H54 (cell line): ENCODE results near the gene SUMF1.
"Not testable (repeated sequence)": the region's sequence is repeated elsewhere in the genome, so short reads cannot be mapped to it uniquely, and the experiment has no call there.

ENCODE experiments used
- DNase-seq: peaks from one replicate; pipeline ENCODE4 v3.0.0; 2011; ENCODE audit warnings: low spot score, mixed read lengths; ENCODE audit not compliant: insufficient read length
- FAIRE-seq: peaks from 3 replicates; lab custom pipeline; 2011; peaks lifted over from hg19 to GRCh38; lab: Jason Lieb, UNC
- POLR2A ChIP-seq: IDR thresholded peaks from 2 replicates; pipeline ENCODE4 v1.6.1; 2011; ENCODE audit warnings: low read depth, mild to moderate bottlenecking, low read length

The SUMF1 gene

DNA sequence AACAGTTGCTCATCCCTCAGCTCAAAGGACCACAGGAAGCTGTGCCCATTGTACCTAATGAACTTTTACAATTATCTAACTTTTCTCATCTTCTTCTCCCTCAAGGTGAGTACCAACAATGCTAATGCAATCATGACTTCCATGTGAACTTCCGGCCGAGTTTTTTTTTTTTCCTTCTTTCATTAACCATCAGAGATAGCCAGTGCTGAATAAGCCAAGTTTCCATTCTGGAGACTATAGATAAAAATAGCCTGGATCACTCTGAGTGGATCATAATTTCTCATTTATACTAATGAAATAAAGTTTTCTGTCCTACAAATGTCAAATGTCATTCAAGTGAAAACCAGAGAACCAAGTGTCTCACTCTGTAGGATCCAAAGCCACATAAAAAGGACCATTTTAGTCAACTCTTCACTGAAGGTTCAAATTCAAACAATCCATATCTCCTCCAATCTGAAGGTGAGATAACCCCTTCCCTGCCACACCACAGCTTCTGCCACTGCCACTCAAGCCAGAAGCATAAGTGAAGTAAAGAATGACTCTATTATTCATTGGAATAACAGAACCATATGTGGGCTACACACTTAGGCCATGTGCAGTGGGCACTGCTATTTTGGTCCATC lies 5.5 kb downstream of the SUMF1 start:
- no peak for FAIRE-seq
- no peak for TF ChIP-seq POLR2A

DNA sequence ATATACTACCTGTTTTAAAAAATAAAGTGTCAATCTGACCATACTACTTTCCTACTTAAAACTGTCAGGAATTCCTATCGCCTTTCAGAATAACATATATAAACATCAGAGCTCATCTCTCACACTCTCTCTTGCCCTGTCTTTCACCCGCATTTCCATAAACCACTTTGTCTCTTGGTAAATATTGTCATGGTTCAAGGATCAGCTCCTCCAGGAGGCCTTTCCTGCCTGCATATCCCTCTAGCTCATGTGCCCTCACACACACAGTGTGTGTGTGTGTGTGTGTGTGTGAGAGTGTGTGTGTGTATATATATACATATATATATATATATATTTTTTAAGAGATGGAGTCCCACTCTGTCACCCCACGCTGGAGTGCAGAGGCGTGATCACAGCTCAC lies 6.7 kb downstream of the SUMF1 start:
- FAIRE-seq = no peak
- DNase-seq = no peak
- no peak for TF ChIP-seq POLR2A

More for the DNA sequence above, 5.5 kb downstream of the SUMF1 start:
- no peak for DNase-seq

DNA sequence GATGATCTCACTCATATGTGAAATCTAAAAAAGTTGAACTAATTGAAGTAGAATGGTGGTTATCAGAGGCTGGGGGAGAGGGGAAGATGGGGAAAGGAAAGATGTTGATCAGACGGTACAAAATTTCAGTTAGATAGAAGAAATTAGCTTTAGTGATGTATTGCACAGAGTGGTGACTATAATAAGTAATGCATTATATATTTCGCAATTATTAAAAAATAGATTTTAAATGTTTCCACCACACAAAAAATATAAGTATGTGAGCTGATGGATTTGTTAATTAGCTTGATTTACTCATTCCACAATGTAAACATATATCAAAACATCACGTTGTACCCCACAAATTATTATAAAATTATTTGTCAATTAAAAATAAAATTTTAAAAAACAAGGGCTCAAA lies 8.1 kb downstream of the SUMF1 start:
- TF ChIP-seq POLR2A = no peak
- no peak for FAIRE-seq
- no peak for DNase-seq

DNA sequence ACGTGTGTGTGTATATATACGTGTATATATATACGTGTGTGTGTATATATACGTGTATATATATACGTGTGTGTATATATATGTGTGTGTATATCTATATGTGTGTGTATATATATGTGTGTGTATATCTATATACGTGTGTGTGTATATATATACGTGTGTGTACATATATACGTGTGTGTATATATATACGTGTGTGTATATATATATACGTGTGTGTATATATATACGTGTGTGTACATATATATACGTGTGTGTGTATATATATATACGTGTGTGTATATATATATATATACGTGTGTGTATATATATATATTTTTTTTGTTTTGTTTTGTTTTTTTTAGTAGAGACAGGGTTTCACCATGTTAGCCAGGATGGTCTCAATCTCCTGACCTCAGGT lies 10.3 kb downstream of the SUMF1 start:
- FAIRE-seq, DNase-seq: not testable (repeated sequence)

DNA sequence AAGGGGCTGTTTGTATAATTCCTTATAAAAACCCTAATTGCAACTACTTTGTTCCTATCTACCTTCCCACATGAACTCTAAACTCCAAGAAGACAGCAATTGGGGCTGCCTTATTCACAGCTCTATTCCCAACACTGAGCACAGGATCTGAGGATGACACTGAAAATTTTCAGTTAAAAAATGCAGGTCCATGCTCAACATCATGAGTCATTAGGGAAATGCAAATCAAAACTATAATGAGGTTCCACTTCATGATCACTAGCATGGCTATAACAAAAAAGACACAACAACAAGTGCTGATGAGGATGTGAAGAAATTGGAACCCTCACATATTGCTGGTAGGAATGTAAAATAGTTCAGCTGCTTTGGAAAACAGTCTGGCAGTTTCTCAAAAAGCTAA lies 12.9 kb downstream of the SUMF1 start:
- no peak for FAIRE-seq
- no peak for TF ChIP-seq POLR2A
- no peak for DNase-seq

DNA sequence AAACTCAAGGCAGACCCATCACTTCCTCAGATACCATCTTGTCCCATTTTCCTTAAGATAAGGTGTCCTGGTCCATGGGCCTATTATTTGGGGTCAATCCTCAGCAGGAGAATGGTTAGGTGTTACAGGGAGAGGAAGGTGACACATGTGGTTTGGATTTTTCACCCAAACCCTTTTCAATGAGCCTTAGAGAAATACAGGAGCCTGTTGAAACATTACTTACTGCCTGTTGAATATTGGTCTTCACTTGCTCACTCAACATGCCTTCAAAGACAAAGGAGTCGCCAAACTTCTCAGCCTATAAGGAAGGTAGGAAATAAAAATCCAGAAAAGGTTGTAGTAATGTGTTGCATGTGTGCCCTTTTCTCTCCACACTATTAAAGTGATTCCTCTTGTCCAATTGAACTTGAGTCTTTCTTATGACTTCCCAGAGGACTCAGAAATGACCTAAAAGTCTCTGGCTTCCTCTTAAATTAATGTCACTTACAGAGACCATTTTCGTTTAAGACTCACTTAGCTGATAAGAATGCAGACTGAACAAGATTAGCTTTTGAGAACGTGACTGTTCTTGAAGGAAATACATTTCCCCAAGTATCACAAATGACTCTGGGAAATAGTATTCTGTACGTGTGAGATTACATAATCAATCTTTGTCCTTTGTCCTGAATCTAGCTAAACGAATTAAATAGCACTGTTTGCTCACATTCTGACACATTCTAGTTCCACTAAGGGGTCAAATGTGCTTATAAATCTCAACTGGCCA lies 17.8 kb downstream of the SUMF1 start:
- no peak for DNase-seq
- TF ChIP-seq POLR2A = no peak
- no peak for FAIRE-seq

DNA sequence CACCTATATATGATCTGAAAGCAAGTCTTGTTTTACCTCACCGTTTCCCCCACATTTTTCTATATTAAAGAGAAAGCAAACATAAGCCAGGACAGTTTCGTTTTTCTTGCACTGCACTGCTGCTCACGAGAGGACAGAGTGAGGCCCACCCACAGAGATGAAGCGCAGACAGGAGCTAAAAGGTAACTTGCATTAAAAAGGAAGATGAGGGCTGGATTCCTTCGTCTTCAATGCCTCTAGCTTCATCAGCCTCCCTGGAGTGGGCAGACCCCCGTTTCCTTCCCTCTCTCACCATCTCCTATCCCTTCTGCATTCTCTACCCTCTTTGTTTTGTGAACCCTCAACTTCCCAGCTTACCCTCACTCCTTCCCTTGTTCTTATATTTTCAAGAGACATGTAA lies 18.9 kb downstream of the SUMF1 start:
- no peak for TF ChIP-seq POLR2A
- FAIRE-seq (no peak), DNase-seq (no peak)

DNA sequence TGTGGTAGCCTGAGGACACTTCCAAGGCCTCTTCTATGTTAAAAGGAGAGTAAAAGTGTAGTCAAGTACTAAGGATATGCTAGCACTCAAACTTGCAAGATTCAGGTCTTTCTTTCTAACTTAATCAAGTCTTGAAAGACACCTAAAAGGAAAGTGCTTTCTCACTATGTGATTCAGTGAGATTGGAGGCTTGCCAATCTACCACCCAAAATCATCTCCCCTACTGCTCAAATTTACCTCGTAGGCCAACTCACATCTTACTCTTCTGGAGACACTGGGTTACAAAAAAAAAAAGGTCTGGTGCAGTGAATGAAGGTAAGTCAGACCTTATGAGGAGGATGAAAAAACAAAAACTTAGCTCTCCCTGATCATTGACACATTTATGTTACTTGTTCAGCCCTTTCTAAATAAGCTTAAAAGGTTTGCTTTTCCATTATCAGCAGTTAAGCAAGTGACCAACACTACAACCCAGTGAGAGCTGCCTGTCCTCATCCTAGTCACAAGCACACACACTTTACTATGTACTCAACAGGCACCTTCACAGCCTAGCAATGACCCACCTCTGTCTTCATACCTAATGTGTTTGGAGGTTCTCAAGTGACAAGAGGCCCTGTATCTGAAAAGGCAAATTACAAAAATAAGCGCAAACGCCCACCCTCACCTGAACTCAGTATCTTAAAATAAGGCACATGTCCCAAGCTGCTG lies 19.6 kb downstream of the SUMF1 start:
- TF ChIP-seq POLR2A = no peak
- FAIRE-seq = peak; percentile 66
- DNase-seq = no peak

DNA sequence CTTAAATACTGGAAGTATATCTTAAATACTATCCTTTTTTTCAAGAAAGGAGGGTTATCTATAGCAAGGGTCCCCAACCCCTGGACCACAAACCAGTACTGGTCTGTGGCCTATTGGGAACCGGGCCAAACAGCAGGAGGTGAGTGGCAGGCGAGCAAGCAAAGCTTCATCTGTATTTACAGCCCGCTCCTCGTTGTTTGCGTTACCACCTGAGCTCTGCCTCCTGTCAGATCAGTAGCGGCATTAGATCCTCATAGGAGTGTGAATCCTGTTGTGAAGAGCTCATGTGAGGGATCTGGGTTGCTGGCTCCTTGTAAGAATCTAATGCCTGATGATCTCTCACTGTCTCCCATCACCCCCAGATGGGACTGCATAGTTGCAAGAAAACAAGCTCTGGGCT lies 26.1 kb downstream of the SUMF1 start:
- no peak for DNase-seq
- no peak for TF ChIP-seq POLR2A
- no peak for FAIRE-seq

DNA sequence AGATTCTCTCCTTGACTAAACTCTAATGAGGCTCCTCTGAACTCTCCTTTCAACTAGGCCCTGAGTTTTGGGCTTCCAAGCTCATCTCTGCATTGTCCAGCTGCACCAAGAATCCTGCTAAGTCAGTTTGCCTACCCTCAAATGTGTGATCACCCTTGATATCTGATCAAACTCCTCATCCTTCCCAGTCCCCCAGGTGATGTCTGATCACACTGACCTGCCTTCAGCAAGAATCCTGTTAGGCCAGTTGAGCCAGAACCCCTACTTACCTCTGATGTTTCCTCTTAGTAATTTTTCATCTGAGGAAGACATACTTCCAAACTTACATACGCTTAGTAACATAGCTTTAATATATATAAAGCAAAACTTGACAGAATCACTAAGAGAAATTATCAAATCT lies 28.8 kb downstream of the SUMF1 start:
- TF ChIP-seq POLR2A = no peak
- DNase-seq (no peak), FAIRE-seq (no peak)

DNA sequence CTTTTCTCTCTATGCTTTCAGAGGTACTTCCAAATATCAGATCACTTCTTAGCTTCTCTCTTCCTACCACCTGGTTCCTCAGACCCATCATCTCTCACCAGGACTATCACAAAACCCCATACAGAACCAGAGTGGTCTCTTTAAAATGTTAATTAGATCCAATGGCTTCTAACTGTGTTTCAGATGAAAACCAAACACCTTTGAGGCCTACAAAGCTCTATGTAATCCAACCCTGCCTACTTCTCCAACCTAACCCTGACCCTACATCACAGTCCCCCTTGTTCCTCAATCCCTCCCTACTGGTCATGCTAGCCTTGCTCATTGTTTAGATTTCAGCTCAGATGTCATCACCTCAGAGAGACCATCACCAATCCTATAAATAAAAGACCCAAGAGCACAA lies 34.8 kb downstream of the SUMF1 start:
- DNase-seq (no peak), FAIRE-seq (no peak)
- TF ChIP-seq POLR2A = no peak

DNA sequence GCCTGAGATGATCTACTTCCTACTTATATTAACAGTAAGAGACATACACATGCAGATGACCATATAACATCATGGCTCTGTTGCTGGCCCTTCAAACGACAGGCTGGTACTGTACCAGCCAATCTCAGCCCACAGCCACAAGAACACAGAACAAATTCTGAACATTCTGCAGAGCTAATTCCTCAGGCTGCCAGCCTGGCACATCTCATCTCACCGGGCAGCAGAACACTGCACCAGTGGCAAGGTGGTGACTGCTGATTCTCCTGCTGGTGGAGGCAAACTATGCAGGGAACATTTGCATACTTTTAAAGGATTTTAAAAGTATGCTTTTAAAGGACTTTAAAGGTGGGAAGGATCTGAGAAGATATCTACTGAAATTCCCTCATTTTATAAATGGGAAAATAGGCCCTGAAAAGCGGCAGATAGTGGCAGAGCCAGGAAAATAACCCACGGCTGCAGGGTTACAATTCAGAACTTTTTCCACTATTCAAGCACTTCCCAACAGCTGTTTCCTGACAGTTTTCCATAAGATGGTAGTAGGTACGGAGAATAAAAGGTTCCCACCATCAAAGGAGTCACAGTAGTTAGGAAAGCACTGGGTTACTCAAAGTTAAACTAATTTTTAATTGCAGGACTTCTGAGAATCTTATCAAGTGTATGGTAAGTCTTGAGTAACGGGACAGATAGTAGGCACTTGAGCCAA lies 37.3 kb downstream of the SUMF1 start:
- FAIRE-seq = no peak

DNA sequence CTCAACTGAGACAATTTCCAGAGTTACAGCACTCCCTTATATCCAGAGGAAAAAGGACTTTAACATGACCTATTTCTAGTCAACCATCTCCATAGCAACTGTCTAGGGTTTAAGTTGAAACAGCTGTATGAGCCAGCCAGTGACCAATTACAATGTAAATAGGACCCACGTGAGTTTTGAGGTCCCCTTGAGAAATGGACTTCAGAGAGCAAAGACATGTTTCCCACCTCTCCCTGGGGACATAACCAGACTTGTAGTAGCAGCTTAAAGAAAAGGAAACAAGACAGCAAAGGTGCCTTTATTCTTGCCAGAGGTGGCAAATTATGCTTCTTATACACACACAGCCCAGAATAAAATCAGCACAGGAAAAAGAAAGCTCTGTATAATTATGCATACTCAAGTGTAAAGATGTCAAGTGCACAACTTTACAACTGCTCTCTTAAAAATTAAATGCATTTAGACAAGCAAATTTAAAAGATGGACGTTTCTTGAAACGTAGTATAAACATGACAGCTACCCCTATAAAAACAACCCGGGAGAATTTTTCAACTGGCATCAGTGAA lies 40.2 kb downstream of the SUMF1 start:
- DNase-seq (peak; percentile 23), FAIRE-seq (peak; percentile 73)
- TF ChIP-seq POLR2A = no peak

More for the DNA sequence above, 37.3 kb downstream of the SUMF1 start:
- no peak for DNase-seq
- no peak for TF ChIP-seq POLR2A
